ENCODE data around the gene IL36A.

The IL36A gene, protein sequence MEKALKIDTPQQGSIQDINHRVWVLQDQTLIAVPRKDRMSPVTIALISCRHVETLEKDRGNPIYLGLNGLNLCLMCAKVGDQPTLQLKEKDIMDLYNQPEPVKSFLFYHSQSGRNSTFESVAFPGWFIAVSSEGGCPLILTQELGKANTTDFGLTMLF

DNA sequence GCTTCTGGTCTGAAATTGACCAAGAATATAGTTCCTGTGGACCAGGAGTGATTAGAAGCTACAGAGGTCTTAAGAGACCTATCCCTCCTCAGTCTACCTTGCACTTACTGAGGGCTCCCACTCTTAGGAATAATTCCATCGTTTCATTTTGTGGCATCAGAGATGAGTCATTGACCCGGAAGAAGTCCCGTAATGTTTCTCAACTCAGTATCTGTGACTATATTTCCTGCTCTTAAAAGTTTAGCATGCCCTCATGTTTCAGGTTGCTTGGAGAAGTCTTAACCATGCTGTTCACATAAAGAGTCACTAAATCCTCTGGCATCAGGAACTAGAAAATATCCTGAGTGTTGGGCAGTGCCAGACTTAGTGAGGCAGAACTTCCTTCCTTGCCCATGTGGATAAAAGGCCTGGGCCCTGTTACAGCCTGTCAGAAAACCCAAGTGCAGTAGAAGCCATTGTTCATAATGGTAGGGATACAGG is at the start of gene IL36A:
TSS of gene IL36A (plus strand) at position 430 of the 480 bp plus-strand sequence. CDS start 413 bp downstream, outside the sequence.
- Mint-ChIP-seq H3K27me3 (ENCODE audit: low read depth) (no peaks in the 10 kb centered on the region), H3K27ac (no peak within 1 kb of the TSS)

DNA sequence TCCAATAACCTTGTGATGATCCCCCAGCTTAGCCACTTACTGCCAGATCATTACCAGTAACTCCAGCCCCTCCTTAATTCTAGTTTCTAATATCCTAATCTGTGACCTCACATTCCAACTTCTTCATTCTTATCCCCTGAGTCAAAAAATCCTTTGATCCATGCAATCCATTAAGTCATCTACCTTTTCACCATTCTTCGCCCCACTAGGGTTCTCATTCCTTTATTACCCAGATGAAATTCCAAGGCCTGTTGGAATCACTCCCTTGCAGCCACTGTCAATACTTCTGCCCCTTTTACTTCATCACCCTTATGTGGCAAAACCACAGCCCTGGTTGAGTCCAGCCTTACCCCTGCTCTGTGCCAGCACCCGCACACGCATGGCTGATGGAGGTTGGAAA is 47.7 kb upstream of the IL36A start:
- Mint-ChIP-seq H3K4me1 (ENCODE audit: low read depth) (no peaks in the 10 kb centered on the region), H3K4me3 (no peak overlapping the region), H3K36me3 (ENCODE audit: low read depth) (no peaks in the 10 kb centered on the region), H3K27ac (no peak overlapping the region), H3K9me3 (no peaks in the 10 kb centered on the region), H3K27me3 (ENCODE audit: low read depth) (peaks cover 10% of the 10 kb centered on the region)
- DNase-seq (ENCODE audit: low spot score), result no peak

More for the DNA sequence above, at the start of gene IL36A:
- no peak for DNase-seq (ENCODE audit: low spot score)
- H3K36me3 Mint-ChIP-seq (ENCODE audit: low read depth), result peaks cover 12% of the 10 kb centered on the region
- peaks cover 2% of the 10 kb centered on the region for H3K4me1 Mint-ChIP-seq (ENCODE audit: low read depth)
- peaks cover 23% of the 10 kb centered on the region for H3K9me3 Mint-ChIP-seq
- no peak within 1 kb of the TSS for H3K4me3 Mint-ChIP-seq

DNA sequence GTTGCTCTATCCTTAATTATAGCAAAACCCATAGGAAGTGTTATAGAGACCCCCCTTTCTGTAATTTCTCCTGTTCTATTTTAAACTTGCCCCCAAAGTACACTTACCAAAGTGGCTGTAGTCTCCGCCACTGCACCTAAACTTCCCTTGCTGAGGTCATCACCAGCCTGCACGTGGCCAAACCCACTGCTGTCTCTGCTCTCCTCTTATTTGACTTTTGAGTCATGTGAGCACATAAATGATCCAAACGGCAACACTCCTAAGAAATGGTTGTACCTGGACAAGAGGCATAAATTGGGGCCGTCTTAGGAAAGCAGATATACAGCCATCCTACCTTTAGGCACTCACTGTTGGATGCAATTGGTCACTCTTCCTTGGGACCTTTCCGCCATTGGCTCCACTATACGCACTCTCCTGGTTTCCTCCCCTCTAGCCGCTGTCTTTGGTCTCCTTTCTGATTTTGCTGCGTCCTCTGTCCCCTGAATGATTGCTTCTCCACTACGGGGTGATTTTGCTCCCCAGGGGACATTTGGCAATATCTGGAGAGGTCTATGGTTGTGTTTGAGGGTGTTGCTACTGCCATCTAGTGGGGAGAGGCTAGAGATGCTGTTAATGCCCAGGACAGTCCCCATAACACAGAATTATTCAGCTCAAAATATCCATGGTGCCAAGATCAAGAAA is 46.7 kb upstream of the IL36A start:
- Mint-ChIP-seq H3K4me3 (no peak overlapping the region), H3K27ac (no peak overlapping the region), H3K27me3 (ENCODE audit: low read depth) (peaks cover 8% of the 10 kb centered on the region), H3K4me1 (ENCODE audit: low read depth) (no peaks in the 10 kb centered on the region), H3K9me3 (no peaks in the 10 kb centered on the region), H3K36me3 (ENCODE audit: low read depth) (no peaks in the 10 kb centered on the region)
- no peak for DNase-seq (ENCODE audit: low spot score)

DNA sequence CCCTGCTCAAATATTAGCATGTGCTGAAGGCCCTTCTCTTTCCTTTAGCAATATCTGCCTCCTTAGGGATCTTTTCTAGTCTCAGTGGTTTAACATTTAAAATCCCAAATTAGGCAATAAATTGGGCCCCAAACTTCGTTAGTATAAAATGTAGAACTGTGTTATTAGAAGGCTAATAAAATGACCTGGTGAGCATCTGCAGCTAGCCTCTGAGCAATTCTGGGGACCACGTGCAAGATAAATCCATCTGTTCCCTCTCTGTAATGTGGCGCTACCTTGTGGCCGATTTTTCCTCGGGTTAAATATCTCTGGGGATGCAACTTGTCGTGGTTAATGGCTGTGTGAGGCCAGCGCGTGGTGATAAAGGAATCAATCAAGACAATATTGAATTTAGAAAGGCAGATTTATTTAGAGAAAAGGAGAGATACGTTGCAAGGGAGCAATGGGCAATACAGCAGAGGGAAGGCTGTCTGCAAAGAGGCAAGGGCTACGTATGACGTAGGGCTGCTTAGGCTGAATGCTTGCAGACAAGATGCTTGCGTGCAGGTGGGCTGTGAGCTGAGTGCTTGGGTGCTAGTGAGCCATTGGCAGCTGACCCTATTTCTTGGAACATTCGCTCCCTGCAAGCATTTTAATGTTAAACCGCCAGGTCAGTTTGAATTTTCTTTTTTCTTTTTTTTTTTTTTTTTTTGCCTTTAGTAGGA is 46.0 kb upstream of the IL36A start:
- H3K9me3 Mint-ChIP-seq, result no peaks in the 10 kb centered on the region
- H3K36me3 Mint-ChIP-seq (ENCODE audit: low read depth), result no peaks in the 10 kb centered on the region
- no peak overlapping the region for H3K4me3 Mint-ChIP-seq
- peaks cover 11% of the 10 kb centered on the region for H3K27me3 Mint-ChIP-seq (ENCODE audit: low read depth)
- H3K4me1 Mint-ChIP-seq (ENCODE audit: low read depth), result no peaks in the 10 kb centered on the region
- no peak for DNase-seq (ENCODE audit: low spot score)
- H3K27ac Mint-ChIP-seq, result no peak overlapping the region

DNA sequence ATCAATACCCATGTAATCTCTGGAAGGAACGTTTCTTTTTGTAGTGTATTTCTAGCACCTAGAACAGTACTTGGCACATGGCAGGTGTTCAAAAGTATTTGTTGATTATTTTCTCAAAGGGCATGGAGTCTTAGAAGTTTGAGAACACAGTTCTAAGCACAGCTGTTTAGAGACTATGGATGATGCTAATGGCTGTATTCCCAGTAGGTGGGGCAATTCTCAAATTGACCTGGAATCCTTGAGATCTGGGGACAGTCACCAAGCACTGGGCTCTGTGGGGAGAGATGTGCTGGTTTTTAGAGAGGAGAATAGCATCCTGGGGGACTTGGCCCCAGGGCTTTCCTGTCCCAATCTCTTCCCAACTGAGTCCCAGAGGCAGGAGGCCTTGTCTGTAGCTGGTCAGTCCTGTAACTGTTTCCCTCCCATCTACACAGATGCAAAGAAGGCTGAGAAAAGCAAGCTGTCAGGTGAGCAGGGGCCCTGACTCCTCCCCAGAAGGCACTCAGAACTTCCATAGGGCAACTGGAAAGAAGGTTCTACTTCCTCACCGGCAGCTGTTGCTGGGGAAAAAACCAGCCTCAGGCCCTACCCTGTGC is 44.9 kb upstream of the IL36A start:
- DNase-seq (ENCODE audit: low spot score), result no peak
- H3K4me3 Mint-ChIP-seq, result no peak overlapping the region
- H3K9me3 Mint-ChIP-seq, result no peaks in the 10 kb centered on the region
- peaks cover 9% of the 10 kb centered on the region for H3K27me3 Mint-ChIP-seq (ENCODE audit: low read depth)
- no peak overlapping the region for H3K27ac Mint-ChIP-seq
- no peaks in the 10 kb centered on the region for H3K36me3 Mint-ChIP-seq (ENCODE audit: low read depth)
- no peaks in the 10 kb centered on the region for H3K4me1 Mint-ChIP-seq (ENCODE audit: low read depth)

DNA sequence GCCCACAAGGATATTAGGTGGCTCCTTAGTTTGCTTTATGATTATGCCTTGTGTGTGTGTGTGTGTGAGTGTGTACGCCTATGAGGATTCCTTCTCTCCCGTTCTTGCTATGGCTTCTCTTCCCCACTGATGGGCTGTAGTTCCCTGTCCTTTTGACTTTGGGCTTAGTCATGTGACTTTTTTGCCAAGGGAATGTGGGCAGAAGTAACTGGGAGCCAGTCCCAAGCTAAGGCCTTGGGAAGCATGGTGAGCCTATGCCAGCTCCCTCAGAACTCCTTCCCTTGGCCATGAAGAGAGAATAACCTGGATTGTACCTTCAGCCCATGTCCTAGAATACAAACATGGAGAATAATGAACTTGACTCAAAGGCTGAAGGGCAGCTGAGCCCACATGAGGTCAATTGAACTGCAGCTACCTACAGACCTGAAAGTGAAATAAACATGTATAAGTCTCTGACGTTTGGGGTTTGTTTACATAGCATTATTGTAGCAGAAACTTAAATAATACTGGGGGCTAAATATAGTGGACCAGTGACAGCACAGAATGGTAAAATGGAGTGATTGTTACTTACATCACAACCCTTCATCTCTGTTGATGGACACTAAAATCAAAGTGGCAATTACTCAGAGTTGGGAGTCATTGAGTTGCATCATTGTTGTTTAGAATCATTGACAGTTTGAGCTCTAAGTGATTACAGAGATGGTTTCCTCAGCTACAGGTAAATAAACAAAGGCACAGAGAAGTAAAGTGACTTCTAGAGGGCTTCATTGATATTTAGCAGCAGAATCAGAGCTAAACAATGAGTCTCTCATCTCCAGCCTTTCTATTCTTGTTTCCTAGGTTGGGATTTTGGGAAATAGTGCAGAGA is 42.7 kb upstream of the IL36A start:
- Mint-ChIP-seq H3K4me3 (no peak overlapping the region), H3K4me1 (ENCODE audit: low read depth) (no peaks in the 10 kb centered on the region), H3K36me3 (ENCODE audit: low read depth) (no peaks in the 10 kb centered on the region), H3K27ac (no peak overlapping the region), H3K27me3 (ENCODE audit: low read depth) (peaks cover 20% of the 10 kb centered on the region), H3K9me3 (no peaks in the 10 kb centered on the region)
- no peak for DNase-seq (ENCODE audit: low spot score)

DNA sequence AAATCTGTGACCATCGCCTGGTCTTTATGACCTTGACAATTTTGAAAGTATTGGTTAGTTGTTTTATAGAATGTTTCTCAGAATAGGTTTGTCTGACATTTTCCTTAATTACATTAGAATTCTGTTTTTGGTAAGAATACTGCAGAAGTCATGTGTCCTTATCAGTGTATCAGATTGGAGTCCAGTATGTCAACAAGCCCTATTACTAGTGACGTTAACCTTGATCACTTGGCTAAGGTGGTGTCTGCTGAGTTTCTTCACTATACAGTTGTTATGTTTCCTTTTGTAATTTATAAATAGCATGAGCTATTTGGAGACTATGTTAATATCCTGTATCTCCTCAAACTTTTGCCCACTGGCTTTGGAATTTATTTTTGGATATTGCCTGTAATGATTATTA is 38.2 kb upstream of the IL36A start:
- Mint-ChIP-seq H3K9me3 (peaks cover 5% of the 10 kb centered on the region), H3K4me1 (ENCODE audit: low read depth) (peaks cover 4% of the 10 kb centered on the region), H3K27ac (no peak overlapping the region), H3K36me3 (ENCODE audit: low read depth) (no peaks in the 10 kb centered on the region), H3K27me3 (ENCODE audit: low read depth) (peaks cover 35% of the 10 kb centered on the region), H3K4me3 (no peak overlapping the region)
- DNase-seq (ENCODE audit: low spot score), result no peak

DNA sequence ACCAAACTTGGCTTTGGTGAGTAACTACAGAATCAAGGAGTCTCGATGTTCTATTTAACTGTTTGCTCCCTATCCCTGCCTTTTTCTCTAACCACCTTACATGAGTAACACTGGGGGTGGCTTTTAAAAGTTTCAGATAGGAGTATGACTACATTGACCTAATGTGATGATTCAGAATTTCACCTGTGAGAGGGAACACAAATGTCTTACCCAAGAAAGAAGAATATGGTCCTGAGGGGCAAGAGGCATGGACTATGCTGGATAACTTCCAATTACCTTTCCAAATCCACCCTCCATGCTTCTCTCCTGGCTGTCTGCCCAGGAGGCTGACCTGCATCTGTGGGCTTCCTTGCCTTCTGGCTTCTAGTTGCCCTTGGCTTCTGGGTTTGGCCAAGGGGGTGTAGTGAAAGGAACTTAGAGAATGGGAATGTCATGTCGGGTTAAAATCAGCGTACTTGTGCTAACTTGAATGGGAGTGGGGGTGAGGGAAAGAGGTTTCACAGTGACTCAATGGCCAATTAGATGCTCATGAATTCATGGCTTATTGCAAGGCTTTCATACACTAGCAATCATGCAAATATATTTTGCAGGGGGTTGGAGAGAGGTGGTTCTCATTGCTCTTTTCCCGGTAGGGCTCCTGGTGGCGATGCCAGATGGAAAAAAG is 32.7 kb upstream of the IL36A start:
- peaks cover 29% of the 10 kb centered on the region for H3K27me3 Mint-ChIP-seq (ENCODE audit: low read depth)
- no peak overlapping the region for H3K4me3 Mint-ChIP-seq
- no peak overlapping the region for H3K27ac Mint-ChIP-seq
- H3K4me1 Mint-ChIP-seq (ENCODE audit: low read depth), result peaks cover 4% of the 10 kb centered on the region
- DNase-seq (ENCODE audit: low spot score), result no peak
- no peaks in the 10 kb centered on the region for H3K36me3 Mint-ChIP-seq (ENCODE audit: low read depth)
- peaks cover 5% of the 10 kb centered on the region for H3K9me3 Mint-ChIP-seq

DNA sequence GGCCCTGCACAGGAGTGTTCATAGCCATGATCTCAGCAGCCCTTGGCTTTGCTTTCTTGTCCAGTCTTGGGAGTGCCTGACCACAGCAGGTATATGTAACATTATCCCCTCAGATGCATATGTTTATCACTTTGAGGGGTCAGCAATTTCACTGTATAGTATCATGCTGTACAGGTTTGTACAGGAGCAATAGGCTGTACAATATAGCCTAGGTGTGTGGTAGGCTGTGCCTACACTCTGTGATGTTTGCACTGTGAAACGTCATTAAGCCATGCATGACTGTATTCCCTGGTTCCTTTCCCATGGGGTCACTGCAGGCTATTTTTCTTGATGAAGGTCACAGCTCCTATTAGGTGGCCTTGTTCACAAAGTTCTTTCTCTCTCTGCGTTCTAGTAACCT is 32.1 kb upstream of the IL36A start:
- no peak for DNase-seq (ENCODE audit: low spot score)
- Mint-ChIP-seq H3K27ac (no peak overlapping the region), H3K9me3 (peaks cover 5% of the 10 kb centered on the region), H3K4me3 (no peak overlapping the region), H3K4me1 (ENCODE audit: low read depth) (peaks cover 4% of the 10 kb centered on the region), H3K27me3 (ENCODE audit: low read depth) (peaks cover 27% of the 10 kb centered on the region), H3K36me3 (ENCODE audit: low read depth) (no peaks in the 10 kb centered on the region)

DNA sequence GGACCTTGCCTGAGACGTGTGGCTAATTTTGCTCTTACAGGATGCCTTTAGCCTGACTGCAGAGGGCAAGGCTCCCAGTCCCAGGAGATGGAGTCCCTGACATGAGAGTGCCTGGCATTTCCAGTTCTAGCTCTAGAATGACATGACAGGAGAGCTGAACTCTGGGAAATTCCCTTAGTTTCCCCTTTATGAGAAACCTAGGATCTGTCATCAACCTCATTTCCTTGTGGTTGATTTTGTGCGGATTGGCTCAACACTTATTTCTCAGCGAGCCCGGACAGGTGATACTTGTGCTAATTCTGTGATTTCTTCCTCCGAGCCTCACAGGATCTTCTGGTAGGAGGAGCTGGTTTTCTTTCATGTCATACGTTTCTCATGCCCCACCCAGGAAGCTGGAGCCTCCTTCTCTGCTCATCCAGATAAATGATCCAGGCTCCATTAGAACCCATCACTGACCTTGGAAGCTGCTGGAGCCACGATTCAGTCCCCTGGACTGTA is 27.7 kb upstream of the IL36A start, which contains the start of gene IL36G:
TSS of gene IL36G (plus strand) at position 448 of the 498 bp plus-strand sequence. CDS start 633 bp downstream, outside the sequence.
- DNase-seq (ENCODE audit: low spot score), result no peak
- H3K9me3 Mint-ChIP-seq, result no peaks in the 10 kb centered on the region
- no peak within 1 kb of the TSS for H3K4me3 Mint-ChIP-seq
- H3K27me3 Mint-ChIP-seq (ENCODE audit: low read depth), result peaks cover 11% of the 10 kb centered on the region
- no peaks in the 10 kb centered on the region for H3K36me3 Mint-ChIP-seq (ENCODE audit: low read depth)
- peaks cover 14% of the 10 kb centered on the region for H3K4me1 Mint-ChIP-seq (ENCODE audit: low read depth)
- no peak within 1 kb of the TSS for H3K27ac Mint-ChIP-seq

DNA sequence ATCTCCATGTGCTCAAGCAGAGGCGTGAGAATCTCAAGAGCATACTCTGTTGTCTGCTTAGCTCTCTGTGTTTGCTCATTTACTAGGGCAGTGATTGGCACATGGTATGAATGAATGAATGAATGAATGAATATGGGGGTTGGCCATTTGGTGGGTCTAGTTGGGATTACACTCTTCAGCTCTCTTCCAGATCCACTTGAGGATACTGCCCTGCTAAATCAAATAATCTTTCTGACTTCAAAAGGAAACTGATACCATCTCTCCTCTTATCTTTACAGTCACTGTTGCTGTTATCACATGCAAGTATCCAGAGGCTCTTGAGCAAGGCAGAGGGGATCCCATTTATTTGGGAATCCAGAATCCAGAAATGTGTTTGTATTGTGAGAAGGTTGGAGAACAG is 25.5 kb upstream of the IL36A start:
- peaks cover 9% of the 10 kb centered on the region for H3K27me3 Mint-ChIP-seq (ENCODE audit: low read depth)
- no peak overlapping the region for H3K27ac Mint-ChIP-seq
- H3K36me3 Mint-ChIP-seq (ENCODE audit: low read depth), result no peaks in the 10 kb centered on the region
- no peak for DNase-seq (ENCODE audit: low spot score)
- H3K4me3 Mint-ChIP-seq, result no peak overlapping the region
- no peaks in the 10 kb centered on the region for H3K9me3 Mint-ChIP-seq
- peaks cover 20% of the 10 kb centered on the region for H3K4me1 Mint-ChIP-seq (ENCODE audit: low read depth)

DNA sequence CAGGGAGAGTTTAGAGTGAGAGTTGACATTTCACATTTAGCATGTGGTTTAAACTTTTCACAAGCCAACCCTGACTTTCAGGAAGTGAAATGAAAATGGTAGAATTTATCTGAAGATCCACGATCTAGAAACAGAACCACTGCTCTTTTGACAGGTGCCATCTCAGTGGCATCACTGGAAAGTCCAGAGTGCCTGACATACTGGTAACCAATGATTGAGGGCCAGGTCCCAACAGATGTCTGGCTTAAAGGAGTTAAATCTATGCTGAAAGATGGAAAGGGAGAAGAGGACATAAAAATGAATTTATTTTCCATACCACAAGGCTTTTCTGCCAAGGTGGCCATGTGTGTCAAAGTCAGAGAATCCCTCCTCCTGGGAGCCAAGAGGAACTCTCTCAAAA is 24.7 kb upstream of the IL36A start:
- Mint-ChIP-seq H3K27me3 (ENCODE audit: low read depth) (peaks cover 9% of the 10 kb centered on the region), H3K4me1 (ENCODE audit: low read depth) (peaks cover 25% of the 10 kb centered on the region), H3K36me3 (ENCODE audit: low read depth) (no peaks in the 10 kb centered on the region), H3K27ac (no peak overlapping the region), H3K4me3 (peak overlapping the region; percentile 24), H3K9me3 (no peaks in the 10 kb centered on the region)
- DNase-seq (ENCODE audit: low spot score), result peak; percentile 37

DNA sequence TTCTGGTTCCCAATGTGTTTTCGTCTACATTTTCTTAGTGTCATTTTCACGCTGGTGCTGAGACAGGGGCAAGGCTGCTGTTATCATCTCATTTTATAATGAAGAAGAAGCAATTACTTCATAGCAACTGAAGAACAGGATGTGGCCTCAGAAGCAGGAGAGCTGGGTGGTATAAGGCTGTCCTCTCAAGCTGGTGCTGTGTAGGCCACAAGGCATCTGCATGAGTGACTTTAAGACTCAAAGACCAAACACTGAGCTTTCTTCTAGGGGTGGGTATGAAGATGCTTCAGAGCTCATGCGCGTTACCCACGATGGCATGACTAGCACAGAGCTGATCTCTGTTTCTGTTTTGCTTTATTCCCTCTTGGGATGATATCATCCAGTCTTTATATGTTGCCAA is 20.2 kb upstream of the IL36A start:
- Mint-ChIP-seq H3K27ac (peak overlapping the region; percentile 68), H3K4me1 (ENCODE audit: low read depth) (peaks cover 25% of the 10 kb centered on the region), H3K9me3 (peaks cover 20% of the 10 kb centered on the region), H3K36me3 (ENCODE audit: low read depth) (peaks cover 5% of the 10 kb centered on the region), H3K27me3 (ENCODE audit: low read depth) (no peaks in the 10 kb centered on the region), H3K4me3 (peak overlapping the region; percentile 4)
- peak; percentile 47 for DNase-seq (ENCODE audit: low spot score)
